Measurements from ENCODE around the gene CFB. TPM values are rescaled to one million over a fixed set of nuclear protein-coding genes. Genes with fewer than 3 reads are reported as not detected.

CFB gene
- total RNA-seq, 1 donor from 2014 or later = 1.4 TPM

DNA sequence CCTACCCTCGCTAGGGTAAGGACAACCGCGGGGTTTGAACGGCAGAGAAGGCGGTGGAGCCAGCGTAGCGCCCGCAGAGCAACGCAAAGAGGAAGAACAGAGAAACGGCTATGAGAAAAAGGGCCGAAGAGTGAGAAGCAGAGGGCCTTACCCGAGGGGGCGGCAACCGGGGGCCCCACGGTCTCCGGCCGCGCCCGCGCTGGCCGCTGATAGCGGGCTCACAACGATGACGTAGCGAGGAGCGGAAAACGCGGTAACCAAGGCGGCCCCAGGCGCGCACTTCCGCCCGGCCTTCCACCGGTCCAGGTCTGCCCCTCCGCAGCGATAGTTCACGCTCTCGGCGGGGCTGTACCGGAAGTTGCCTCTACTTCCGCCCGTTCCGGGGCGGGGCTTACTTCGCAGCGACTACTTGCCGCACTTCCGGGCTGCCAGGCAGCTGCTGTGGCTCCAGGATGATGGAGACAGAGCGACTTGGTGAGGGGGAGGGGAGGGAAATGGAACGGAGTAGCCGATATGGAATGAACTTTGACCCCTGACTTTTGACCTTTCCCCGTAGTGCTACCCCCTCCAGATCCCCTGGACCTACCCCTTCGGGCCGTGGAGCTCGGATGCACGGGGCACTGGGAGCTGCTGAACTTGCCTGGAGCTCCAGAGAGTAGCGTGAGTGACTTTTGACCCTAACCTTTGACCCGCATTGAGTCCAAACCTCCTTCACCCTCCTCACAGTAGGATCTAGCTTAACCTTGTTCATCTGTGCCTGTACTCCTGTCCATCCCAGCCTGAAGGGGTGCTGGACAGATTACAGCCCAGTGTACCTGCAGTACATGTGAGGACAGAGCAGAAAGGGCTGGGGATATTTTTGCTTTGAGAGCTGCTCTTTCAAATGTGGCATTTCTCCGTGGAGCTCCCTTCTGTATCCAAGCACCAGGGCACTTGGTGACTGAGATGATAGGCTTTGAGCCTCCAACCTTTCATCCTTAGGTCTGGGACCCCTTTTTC lies 13.1 kb downstream of the CFB start, which contains the start of the genes NELFE and SKIC2:
Gene NELFE (minus strand): TSS at position 231 of the 999 bp plus-strand sequence. CDS start 525 bp downstream, outside the sequence.
Gene SKIC2 (plus strand): TSS at position 435 of the 999 bp plus-strand sequence. CDS start 18 bp downstream, at position 453.
- Mint-ChIP-seq H3K9me3 (ENCODE audit: unreplicated experiment) (no peaks in the 10 kb centered on the region), H3K4me3 (ENCODE audit: unreplicated experiment) (peak within 1 kb of the TSS; percentile 94), H3K4me1 (ENCODE audit: low read depth, unreplicated experiment) (peaks cover 14% of the 10 kb centered on the region), H3K27me3 (ENCODE audit: low read depth, unreplicated experiment) (no peaks in the 10 kb centered on the region), H3K27ac (ENCODE audit: unreplicated experiment) (peak within 1 kb of the TSS; percentile 90), H3K36me3 (ENCODE audit: low read depth, unreplicated experiment) (peaks cover 34% of the 10 kb centered on the region)
- DNase-seq (ENCODE audit: low read depth) = peak; percentile 95
- H2AFZ ChIP-seq (ENCODE audit: low read depth, low read length) = peak within 1 kb of the TSS; percentile 90
- TF ChIP-seq, protein P1, sequence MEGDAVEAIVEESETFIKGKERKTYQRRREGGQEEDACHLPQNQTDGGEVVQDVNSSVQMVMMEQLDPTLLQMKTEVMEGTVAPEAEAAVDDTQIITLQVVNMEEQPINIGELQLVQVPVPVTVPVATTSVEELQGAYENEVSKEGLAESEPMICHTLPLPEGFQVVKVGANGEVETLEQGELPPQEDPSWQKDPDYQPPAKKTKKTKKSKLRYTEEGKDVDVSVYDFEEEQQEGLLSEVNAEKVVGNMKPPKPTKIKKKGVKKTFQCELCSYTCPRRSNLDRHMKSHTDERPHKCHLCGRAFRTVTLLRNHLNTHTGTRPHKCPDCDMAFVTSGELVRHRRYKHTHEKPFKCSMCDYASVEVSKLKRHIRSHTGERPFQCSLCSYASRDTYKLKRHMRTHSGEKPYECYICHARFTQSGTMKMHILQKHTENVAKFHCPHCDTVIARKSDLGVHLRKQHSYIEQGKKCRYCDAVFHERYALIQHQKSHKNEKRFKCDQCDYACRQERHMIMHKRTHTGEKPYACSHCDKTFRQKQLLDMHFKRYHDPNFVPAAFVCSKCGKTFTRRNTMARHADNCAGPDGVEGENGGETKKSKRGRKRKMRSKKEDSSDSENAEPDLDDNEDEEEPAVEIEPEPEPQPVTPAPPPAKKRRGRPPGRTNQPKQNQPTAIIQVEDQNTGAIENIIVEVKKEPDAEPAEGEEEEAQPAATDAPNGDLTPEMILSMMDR (IDR thresholded peaks at IDR 0.05; ENCODE audit: insufficient read depth, low read depth, low read length) = no peak
- TF ChIP-seq EZH2 (IDR thresholded peaks at IDR 0.05; ENCODE audit: insufficient read depth, low read length) = no peak
- H3K4me3 ChIP-seq (ENCODE audit: insufficient read depth, low read depth, low read length) = peak within 1 kb of the TSS; percentile 95
- H3K79me2 ChIP-seq (ENCODE audit: insufficient read depth, low read length) = peaks cover 42% of the 10 kb centered on the region
- no peaks in the 10 kb centered on the region for H3K9me3 ChIP-seq (ENCODE audit: insufficient read depth, low read depth, low read length)
- H4K20me1 ChIP-seq (ENCODE audit: insufficient read depth, low read length) = peaks cover 4% of the 10 kb centered on the region
- peaks cover 21% of the 10 kb centered on the region for H3K36me3 ChIP-seq (ENCODE audit: insufficient read depth, low read length)
- peaks cover 17% of the 10 kb centered on the region for H3K4me1 ChIP-seq (ENCODE audit: insufficient read depth, low read length)
- peak within 1 kb of the TSS; percentile 74 for H3K27ac ChIP-seq (ENCODE audit: low read depth, low read length)
- H3K27me3 ChIP-seq (ENCODE audit: insufficient read depth, low read length) = no peaks in the 10 kb centered on the region
- H3K9ac ChIP-seq (ENCODE audit: low read length) = peak within 1 kb of the TSS; percentile 97
- H3K4me2 ChIP-seq (ENCODE audit: low read length) = peak within 1 kb of the TSS; percentile 98
- no peak for FAIRE-seq

DNA sequence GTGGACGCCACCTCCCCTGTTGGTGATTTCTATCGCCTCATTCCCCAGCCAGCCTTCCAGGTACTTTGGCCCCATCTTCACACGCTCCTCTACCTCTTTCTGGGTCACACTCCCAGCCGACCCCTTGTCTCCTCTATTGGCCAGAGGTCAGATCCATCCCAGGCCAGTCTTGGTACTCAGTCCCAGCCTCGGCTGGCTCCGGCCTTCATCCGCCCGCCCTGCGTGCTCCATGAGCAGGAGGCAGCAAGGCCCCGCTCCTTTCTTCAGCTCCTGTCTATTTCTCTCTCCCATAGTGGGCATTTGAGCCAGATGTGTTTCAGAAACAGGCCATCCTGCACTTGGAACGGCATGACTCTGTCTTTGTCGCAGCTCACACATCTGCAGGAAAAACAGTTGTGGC lies 15.7 kb downstream of the CFB start:
- Mint-ChIP-seq H3K4me1 (ENCODE audit: low read depth, unreplicated experiment) (peaks cover 14% of the 10 kb centered on the region), H3K27ac (ENCODE audit: unreplicated experiment) (no peak overlapping the region), H3K4me3 (ENCODE audit: unreplicated experiment) (peak overlapping the region; percentile 50), H3K9me3 (ENCODE audit: unreplicated experiment) (no peaks in the 10 kb centered on the region), H3K36me3 (ENCODE audit: low read depth, unreplicated experiment) (peaks cover 22% of the 10 kb centered on the region), H3K27me3 (ENCODE audit: low read depth, unreplicated experiment) (no peaks in the 10 kb centered on the region)
- Histone ChIP-seq H4K20me1 (ENCODE audit: insufficient read depth, low read length) (peaks cover 4% of the 10 kb centered on the region), H3K4me2 (ENCODE audit: low read length) (no peak overlapping the region), H3K4me1 (ENCODE audit: insufficient read depth, low read length) (peaks cover 17% of the 10 kb centered on the region), H3K79me2 (ENCODE audit: insufficient read depth, low read length) (peaks cover 40% of the 10 kb centered on the region), H3K9me3 (ENCODE audit: insufficient read depth, low read depth, low read length) (no peaks in the 10 kb centered on the region), H3K27me3 (ENCODE audit: insufficient read depth, low read length) (no peaks in the 10 kb centered on the region), H3K9ac (ENCODE audit: low read length) (no peak overlapping the region), H3K27ac (ENCODE audit: low read depth, low read length) (no peak overlapping the region), H3K36me3 (ENCODE audit: insufficient read depth, low read length) (peaks cover 13% of the 10 kb centered on the region), H3K4me3 (ENCODE audit: insufficient read depth, low read depth, low read length) (no peak overlapping the region), H2AFZ (ENCODE audit: low read depth, low read length) (no peak overlapping the region)
- no peak for FAIRE-seq
- TF ChIP-seq, protein P1 (IDR thresholded peaks at IDR 0.05; ENCODE audit: insufficient read depth, low read depth, low read length) = no peak
- no peak for TF ChIP-seq EZH2 (IDR thresholded peaks at IDR 0.05; ENCODE audit: insufficient read depth, low read length)
- DNase-seq (ENCODE audit: low read depth) = no peak
